IMR-90 (cell line): Measurements from ENCODE around the gene ST14. TPM values are rescaled to one million over a fixed set of nuclear protein-coding genes. Genes with fewer than 3 reads are reported as not detected.

Experiments used
- ATAC-seq: fragments of 200-7000 bp; cut with Tn5 transposase; 2 replicates; pipeline ENCODE4 v1.9.1; 2020; ENCODE audit warnings: low read depth, mild to moderate bottlenecking, moderate library complexity
- BruUV-seq: library from RNA; stranded (reverse); fragments of 400-500 nt; replicated peaks from 2 replicates; lab custom pipeline; 2021; lab: Mats Ljungman, UMichigan
- CTCF ChIA-PET: fragments of 300-600 bp; formaldehyde crosslinking; extraction: SDS; loops from one replicate; lab custom pipeline; 2021; ENCODE audit warnings: antibody characterized with exemption; lab: Yijun Ruan, JAX
- POLR2A ChIA-PET: fragments of 300-600 bp; sonication (Branson Sonifier 250); formaldehyde crosslinking; loops from one replicate; lab custom pipeline; 2022; ENCODE audit warnings: antibody characterized with exemption; ENCODE audit not compliant: unreplicated experiment; lab: Charles Lee
- DNase-seq: peaks from one replicate; pipeline ENCODE4 v3.0.0; 2013
- H2AFZ ChIP-seq: replicated peaks from 2 replicates; pipeline ENCODE3; 2013; ENCODE audit warnings: low read length, mild to moderate bottlenecking; ENCODE audit not compliant: poor library complexity
- H2AK5ac ChIP-seq: 2 replicates; pipeline ENCODE4 v1.6.1; 2013; ENCODE audit warnings: low read depth, low read length, inconsistent platforms
- H2AK9ac ChIP-seq: replicated peaks from 2 replicates; pipeline ENCODE3; 2013; ENCODE audit warnings: mild to moderate bottlenecking, low read depth, low read length, moderate library complexity; ENCODE audit not compliant: poor library complexity
- H2BK120ac ChIP-seq: 2 replicates; pipeline ENCODE4 v1.6.1; 2013; ENCODE audit warnings: low read depth, low read length, inconsistent platforms
- H2BK15ac ChIP-seq: 3 replicates; pipeline ENCODE4 v1.6.1; 2013; ENCODE audit warnings: low read depth, low read length, inconsistent platforms
- H2BK20ac ChIP-seq: 2 replicates; pipeline ENCODE4 v1.6.1; 2013; ENCODE audit warnings: low read depth, mild to moderate bottlenecking, inconsistent platforms, low read length, moderate library complexity
- H2BK5ac ChIP-seq: 2 replicates; pipeline ENCODE4 v1.6.1; 2013; ENCODE audit warnings: mild to moderate bottlenecking, low read depth, low read length, inconsistent platforms; ENCODE audit not compliant: poor library complexity, severe bottlenecking
- H3K14ac ChIP-seq: replicated peaks from 2 replicates; pipeline ENCODE4 v1.6.1; 2013; ENCODE audit warnings: low read depth, low read length, inconsistent platforms
- H3K18ac ChIP-seq: 2 replicates; pipeline ENCODE4 v1.6.1; 2013; ENCODE audit warnings: low read depth, low read length, control low read depth
- H3K23ac ChIP-seq: 2 replicates; pipeline ENCODE4 v1.6.1; 2013; ENCODE audit warnings: low read depth, low read length, inconsistent platforms
- H3K27ac ChIP-seq: 2 replicates; pipeline ENCODE4 v1.5.1; 2013; ENCODE audit warnings: mild to moderate bottlenecking, control low read depth, low read length; ENCODE audit not compliant: insufficient read depth
- H3K27me3 ChIP-seq: 2 replicates; pipeline ENCODE4 v1.6.1; 2013; ENCODE audit warnings: low read length; ENCODE audit not compliant: control insufficient read depth, insufficient read depth
- H3K36me3 ChIP-seq: 2 replicates; pipeline ENCODE4 v1.6.1; 2013; ENCODE audit warnings: low read length, mixed read lengths; ENCODE audit not compliant: control insufficient read depth, insufficient read depth
- H3K4ac ChIP-seq: 2 replicates; pipeline ENCODE4 v1.6.1; 2013; ENCODE audit warnings: low read depth, low read length, inconsistent platforms
- H3K4me1 ChIP-seq: 2 replicates; pipeline ENCODE4 v1.6.1; 2013; ENCODE audit warnings: low read length, mixed read lengths; ENCODE audit not compliant: control insufficient read depth, insufficient read depth
- H3K4me2 ChIP-seq: 2 replicates; pipeline ENCODE4 v1.6.1; 2013; ENCODE audit warnings: low read depth, mild to moderate bottlenecking, control low read depth, low read length, moderate library complexity
- H3K4me3 ChIP-seq: 2 replicates; pipeline ENCODE4 v1.5.1; 2013; ENCODE audit warnings: low read depth, mild to moderate bottlenecking, control low read depth, low read length, moderate library complexity; ENCODE audit not compliant: insufficient read depth
- H3K56ac ChIP-seq: 2 replicates; pipeline ENCODE4 v1.6.1; 2013; ENCODE audit warnings: low read length, inconsistent platforms; ENCODE audit not compliant: insufficient read depth; ENCODE audit errors: extremely low read depth
- H3K79me1 ChIP-seq, 2 experiments: 2 replicates each; pipeline ENCODE4 v1.6.1; 2013; ENCODE audit warnings: low read length in 2 of 2, inconsistent platforms in 1 of 2, low read depth in 1 of 2
- H3K9ac ChIP-seq: 2 replicates; pipeline ENCODE4 v1.6.1; 2013; ENCODE audit warnings: low read depth, low read length, control low read depth
- H3K9me1 ChIP-seq: 2 replicates; pipeline ENCODE4 v1.6.1; 2013; ENCODE audit warnings: low read length, inconsistent platforms; ENCODE audit not compliant: insufficient read depth
- H3K9me3 ChIP-seq: 2 replicates; pipeline ENCODE4 v1.6.1; 2013; ENCODE audit warnings: low read length; ENCODE audit not compliant: control insufficient read depth, insufficient read depth
- H4K20me1 ChIP-seq: 2 replicates; pipeline ENCODE4 v1.6.1; 2013; ENCODE audit warnings: low read length, inconsistent platforms; ENCODE audit not compliant: insufficient read depth
- H4K5ac ChIP-seq: 2 replicates; pipeline ENCODE4 v1.6.1; 2013; ENCODE audit warnings: mild to moderate bottlenecking, low read depth, low read length, control low read depth
- H4K8ac ChIP-seq, 2 experiments: 2 replicates each; pipeline ENCODE4 v1.6.1; 2013; ENCODE audit warnings: low read depth in 2 of 2, low read length in 2 of 2, control low read depth in 1 of 2, inconsistent platforms in 1 of 2
- H4K91ac ChIP-seq: 2 replicates; pipeline ENCODE4 v1.6.1; 2013; ENCODE audit warnings: low read depth, low read length, inconsistent platforms; ENCODE audit not compliant: insufficient read depth
- BHLHE40 ChIP-seq: fragments of 150-350 bp; IDR thresholded peaks from 2 replicates; pipeline ENCODE4 v1.6.1; 2016; ENCODE audit warnings: mild to moderate bottlenecking, low read depth, low read length
- CEBPB ChIP-seq: IDR thresholded peaks from 2 replicates; pipeline ENCODE4 v1.6.1; 2012; ENCODE audit warnings: low read depth, low read length, improper control_type of control experiment
- FOS ChIP-seq: fragments of 150-350 bp; IDR thresholded peaks from 2 replicates; pipeline ENCODE4 v1.6.1; 2016; ENCODE audit warnings: low read depth, low read length
- MAFK ChIP-seq: IDR thresholded peaks from 2 replicates; pipeline ENCODE4 v1.6.1; 2012; ENCODE audit warnings: low read depth, low read length, improper control_type of control experiment
- MAZ ChIP-seq: IDR thresholded peaks from 2 replicates; pipeline ENCODE4 v1.6.1; 2012; ENCODE audit warnings: low read depth, mild to moderate bottlenecking, low read length, improper control_type of control experiment, moderate library complexity, borderline replicate concordance
- MXI1 ChIP-seq: IDR thresholded peaks from 2 replicates; pipeline ENCODE4 v1.6.1; 2012; ENCODE audit warnings: low read depth, mild to moderate bottlenecking, low read length, moderate library complexity, borderline replicate concordance
- NFE2L2 ChIP-seq: fragments of 150-350 bp; IDR thresholded peaks from 2 replicates; pipeline ENCODE4 v1.6.1; 2016; ENCODE audit warnings: low read depth, mild to moderate bottlenecking, low read length
- POLR2A ChIP-seq: IDR thresholded peaks from 2 replicates; pipeline ENCODE4 v1.6.1; 2012; ENCODE audit warnings: mild to moderate bottlenecking, low read depth, low read length
- RCOR1 ChIP-seq: IDR thresholded peaks from 2 replicates; pipeline ENCODE4 v1.6.1; 2012; ENCODE audit warnings: mild to moderate bottlenecking, low read length, improper control_type of control experiment; ENCODE audit not compliant: insufficient replicate concordance
- RFX5 ChIP-seq: IDR thresholded peaks from 2 replicates; pipeline ENCODE4 v1.8.0; 2012; ENCODE audit warnings: low read depth, mild to moderate bottlenecking, low read length, moderate library complexity
- SMC3 ChIP-seq: fragments of 150-350 bp; IDR thresholded peaks from 2 replicates; pipeline ENCODE4 v1.6.1; 2016; ENCODE audit warnings: low read depth, mild to moderate bottlenecking, antibody characterized with exemption, low read length, moderate library complexity
- WGBS, 2 experiments: methylation state at CpG; one replicate each; pipeline versions ENCODE4 v1.1.5 to v1.1.7; 2013; ENCODE audit warnings: missing lambda C conversion rate in 2 of 2; ENCODE audit not compliant: insufficient read length in 1 of 2; ENCODE audit errors: extremely low coverage in 2 of 2; 5-methylcytosine and 5-hydroxymethylcytosine counted together
- dilution Hi-C: fragments of 300-500 bp; cut with HindIII; formaldehyde crosslinking; loops from one replicate; pipeline ENCODE4 v1.14.3; 2018; ENCODE audit warnings: low sequenced_read_pairs; ENCODE audit not compliant: unreplicated experiment
- in situ Hi-C: fragments of 300-500 bp; cut with MboI; formaldehyde crosslinking; loops from 3 replicates; pipeline ENCODE4 v1.14.3; 2019; ENCODE audit warnings: low sequenced_read_pairs, inconsistent platforms, mixed read lengths
- intact Hi-C: fragments of 100-400 bp; cut with micrococcal nuclease; formaldehyde crosslinking; loops from 2 replicates; pipeline ENCODE4 v1.10.0; 2022
- polyA plus RNA-seq, 3 experiments: library from polyadenylated mRNA; depleted of rRNA; stranded (reverse); fragments of >200 nt; gene quantifications; 2 replicates each; pipeline ENCODE4 v1.2.3, GENCODE V29; 2012; ENCODE audit warnings: low replicate concordance in 1 of 3
- total RNA-seq: library from RNA; depleted of rRNA; stranded (reverse); fragments of >200 nt; gene quantifications from 2 replicates; pipeline ENCODE4 v1.2.3, GENCODE V29; 2012
- TF ChIP-seq, protein P1 (sequence below): fragments of 150-350 bp; IDR thresholded peaks from 2 replicates; pipeline ENCODE4 v1.6.1; 2016; ENCODE audit warnings: low read depth, mild to moderate bottlenecking, low read length, moderate library complexity, borderline replicate concordance
- TF ChIP-seq, protein P2 (sequence below): fragments of 150-350 bp; IDR thresholded peaks from 2 replicates; pipeline ENCODE4 v1.6.1; 2017; ENCODE audit warnings: mild to moderate bottlenecking, antibody characterized with exemption, low read length, low read depth

Gene ST14
- total and polyA plus RNA-seq, 2 of the 4 experiments (the other 2 are of a cell fraction): not detected

DNA sequence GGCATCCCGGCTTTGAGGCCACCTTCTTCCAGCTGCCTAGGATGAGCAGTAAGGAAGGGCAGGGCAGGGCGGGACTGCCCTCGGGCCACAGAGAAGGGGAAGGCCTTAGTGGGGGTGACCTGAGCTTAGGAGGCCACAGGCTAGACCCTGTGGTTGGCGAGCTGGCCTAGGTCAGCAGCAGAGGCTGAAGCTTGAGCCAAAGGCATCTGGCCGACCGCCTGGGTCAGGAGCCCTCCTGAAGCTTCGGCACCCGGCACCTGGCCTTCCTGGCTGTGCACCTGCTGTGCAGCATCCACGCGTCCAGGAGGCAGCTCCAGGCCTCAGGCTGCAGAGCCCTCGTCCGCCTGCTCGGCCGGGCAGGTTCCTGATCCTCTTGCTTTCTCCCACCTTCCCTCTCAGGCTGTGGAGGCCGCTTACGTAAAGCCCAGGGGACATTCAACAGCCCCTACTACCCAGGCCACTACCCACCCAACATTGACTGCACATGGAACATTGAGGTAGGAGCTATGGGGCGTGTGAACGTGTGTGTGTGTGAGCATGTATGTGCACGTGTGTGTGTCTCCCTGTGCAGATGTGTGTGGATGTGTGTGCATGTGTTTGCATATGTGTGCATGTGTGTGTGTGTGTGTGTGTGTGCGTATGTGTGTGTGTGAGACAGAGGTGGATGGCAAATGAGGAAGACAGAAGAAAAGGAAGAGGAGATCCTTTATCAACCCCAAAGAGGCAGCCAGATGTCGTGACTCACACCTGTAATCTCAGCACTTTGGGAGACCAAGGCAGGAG is 34.9 kb downstream of the ST14 start:
- no peaks in the 10 kb centered on the region for H3K79me1 ChIP-seq
- H2AFZ ChIP-seq: no peak overlapping the region
- H3K14ac ChIP-seq: no peak overlapping the region
- H3K27ac ChIP-seq: no peak overlapping the region
- ATAC-seq (no peak), DNase-seq (no peak)
- H3K18ac ChIP-seq: no peak overlapping the region
- H3K4me2 ChIP-seq: no peak overlapping the region
- no peak overlapping the region for H3K23ac ChIP-seq
- peaks cover 10% of the 10 kb centered on the region for H3K27me3 ChIP-seq
- TF ChIP-seq, protein P1, sequence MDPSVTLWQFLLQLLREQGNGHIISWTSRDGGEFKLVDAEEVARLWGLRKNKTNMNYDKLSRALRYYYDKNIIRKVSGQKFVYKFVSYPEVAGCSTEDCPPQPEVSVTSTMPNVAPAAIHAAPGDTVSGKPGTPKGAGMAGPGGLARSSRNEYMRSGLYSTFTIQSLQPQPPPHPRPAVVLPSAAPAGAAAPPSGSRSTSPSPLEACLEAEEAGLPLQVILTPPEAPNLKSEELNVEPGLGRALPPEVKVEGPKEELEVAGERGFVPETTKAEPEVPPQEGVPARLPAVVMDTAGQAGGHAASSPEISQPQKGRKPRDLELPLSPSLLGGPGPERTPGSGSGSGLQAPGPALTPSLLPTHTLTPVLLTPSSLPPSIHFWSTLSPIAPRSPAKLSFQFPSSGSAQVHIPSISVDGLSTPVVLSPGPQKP: no peak
- no peak for TF ChIP-seq BHLHE40
- TF ChIP-seq MAZ: no peak
- TF ChIP-seq, protein P2, sequence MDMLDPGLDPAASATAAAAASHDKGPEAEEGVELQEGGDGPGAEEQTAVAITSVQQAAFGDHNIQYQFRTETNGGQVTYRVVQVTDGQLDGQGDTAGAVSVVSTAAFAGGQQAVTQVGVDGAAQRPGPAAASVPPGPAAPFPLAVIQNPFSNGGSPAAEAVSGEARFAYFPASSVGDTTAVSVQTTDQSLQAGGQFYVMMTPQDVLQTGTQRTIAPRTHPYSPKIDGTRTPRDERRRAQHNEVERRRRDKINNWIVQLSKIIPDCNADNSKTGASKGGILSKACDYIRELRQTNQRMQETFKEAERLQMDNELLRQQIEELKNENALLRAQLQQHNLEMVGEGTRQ: no peak
- no peak for TF ChIP-seq MXI1
- TF ChIP-seq RCOR1: no peak
- TF ChIP-seq CEBPB: no peak
- no peak for TF ChIP-seq NFE2L2
- TF ChIP-seq MAFK: no peak
- no peak for TF ChIP-seq FOS
- TF ChIP-seq SMC3: no peak
- TF ChIP-seq RFX5: no peak
- TF ChIP-seq POLR2A: no peak
- no peak overlapping the region for H2BK15ac ChIP-seq
- H3K4me3 ChIP-seq: no peak overlapping the region
- no peaks in the 10 kb centered on the region for H3K9me3 ChIP-seq
- in situ Hi-C loops (no loop called here), dilution Hi-C loops (no loop called here), intact Hi-C loops (no loop called here)
- no TSS peak for BruUV-seq
- no peak overlapping the region for H3K4ac ChIP-seq
- no peak overlapping the region for H4K91ac ChIP-seq
- no peaks in the 10 kb centered on the region for H3K4me1 ChIP-seq
- WGBS, 2 experiments: 75% methylated on average over 5 of the region's 21 CpGs; no CpG with 5 or more reads in 1 of the 2 experiments
- no peaks in the 10 kb centered on the region for H3K36me3 ChIP-seq
- H2BK20ac ChIP-seq: no peak overlapping the region
- H2BK120ac ChIP-seq: no peak overlapping the region
- H2AK9ac ChIP-seq: no peak overlapping the region
- no peak overlapping the region for H2AK5ac ChIP-seq
- H3K56ac ChIP-seq: no peak overlapping the region
- no peak overlapping the region for H3K9ac ChIP-seq
- H4K8ac ChIP-seq: no peak overlapping the region
- H4K5ac ChIP-seq: no peak overlapping the region
- H4K20me1 ChIP-seq: no peaks in the 10 kb centered on the region
- CTCF ChIA-PET: no interaction called here
- no peak overlapping the region for H2BK5ac ChIP-seq
- POLR2A ChIA-PET: interaction anchor here (0.6 kb wide), 1 partner anchor 62 kb away, joined by 7 read pairs; no protein-coding TSS in a partner anchor
- H3K9me1 ChIP-seq: no peaks in the 10 kb centered on the region
